HUDEP-2 (cell line): ENCODE results near the gene MTFR1L.

Source experiments
- DNase-seq, 76 experiments: peaks; one replicate each; lab custom pipeline; 2025; ENCODE audit not compliant: unreplicated experiment in 76 of 76; lab: John Stamatoyannopoulos, UW

The MTFR1L gene

DNA sequence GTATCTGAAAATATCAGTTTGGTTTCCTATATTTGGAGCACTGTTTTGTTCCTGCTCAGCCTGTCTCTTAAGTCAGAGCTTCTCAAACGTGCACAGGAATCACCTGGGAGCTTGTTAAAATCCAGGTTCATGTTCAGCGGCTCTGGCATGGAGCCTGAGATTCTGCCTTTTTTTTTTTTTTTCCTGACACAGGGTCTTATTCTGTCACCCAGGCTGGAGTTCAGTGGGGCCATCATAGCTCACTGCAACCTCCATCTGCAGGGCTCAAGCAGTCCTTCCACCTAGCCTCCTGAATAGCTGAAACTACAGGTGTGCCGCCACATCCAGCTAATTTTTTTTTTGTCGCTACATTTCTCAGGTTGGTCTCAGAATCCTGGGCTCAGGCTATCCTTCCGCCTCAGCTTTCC lies 32.0 kb upstream of the MTFR1L start:
- DNase-seq = no peak

DNA sequence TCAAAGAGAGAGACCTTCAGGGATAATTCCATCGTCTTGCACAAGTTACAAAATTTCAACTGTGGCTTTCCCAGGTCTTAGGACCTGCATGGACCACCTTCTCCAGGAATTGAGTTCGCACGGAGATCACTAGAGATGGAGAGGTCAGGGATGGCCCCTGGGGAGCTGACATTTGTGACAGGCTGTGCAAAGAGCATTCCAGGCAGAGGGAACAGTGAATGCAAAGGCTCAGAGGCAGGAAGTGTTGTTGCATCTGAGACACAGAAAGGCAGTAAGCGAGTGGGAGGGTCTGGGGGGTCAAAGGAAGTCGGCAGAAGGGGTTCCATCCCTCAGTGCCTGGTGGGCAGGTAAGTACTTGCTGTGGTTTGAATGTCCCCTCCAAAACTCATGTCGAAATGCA lies 29.3 kb upstream of the MTFR1L start:
- no peak for DNase-seq

DNA sequence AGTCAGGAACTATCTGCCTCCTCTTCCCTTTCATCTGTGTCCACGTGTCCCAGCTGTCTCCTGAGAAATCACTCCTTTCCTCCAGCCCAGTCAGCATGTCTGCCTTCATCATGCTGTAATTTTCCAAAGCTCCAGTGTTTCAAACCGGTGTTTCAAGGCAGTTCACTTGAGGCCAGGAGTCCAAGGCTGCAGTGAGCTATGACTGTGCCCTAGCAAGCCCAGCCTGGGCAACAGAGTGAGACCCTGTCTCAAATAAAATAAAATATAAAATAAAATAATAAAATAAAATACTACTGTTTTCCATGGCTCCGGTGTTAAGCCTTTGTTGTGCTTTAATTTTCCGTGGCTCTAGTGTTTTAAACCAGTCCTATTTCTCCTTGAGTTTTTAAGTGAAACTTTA lies 27.6 kb upstream of the MTFR1L start:
- no peak for DNase-seq

DNA sequence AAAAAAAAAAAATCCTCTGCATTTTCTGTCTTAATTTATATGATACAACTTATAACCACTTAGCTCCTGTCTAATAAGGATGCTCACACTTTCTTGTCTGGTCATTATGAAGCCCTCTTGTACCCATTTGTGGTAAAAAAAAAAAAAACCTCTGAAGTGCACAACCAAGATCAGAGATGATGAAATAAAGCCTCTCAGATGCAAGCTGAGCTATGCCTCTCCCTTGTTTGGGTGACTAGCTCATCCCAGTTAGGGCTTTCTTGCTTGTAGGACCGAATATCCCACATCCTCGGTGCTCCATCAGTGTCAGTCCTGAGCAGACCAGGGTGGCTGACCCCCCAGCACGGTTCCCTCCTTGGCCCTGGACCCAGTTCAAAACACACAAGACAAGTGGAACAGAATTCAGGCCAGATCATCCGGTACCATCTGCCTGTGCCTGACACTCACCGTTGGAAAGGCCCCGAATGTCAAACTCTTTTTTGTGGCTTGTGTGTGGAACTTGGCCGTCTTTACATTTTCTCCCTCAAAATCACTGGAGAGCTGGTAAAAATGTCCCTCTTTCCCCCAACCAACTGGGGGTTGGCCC lies 26.1 kb upstream of the MTFR1L start:
- DNase-seq = no peak

DNA sequence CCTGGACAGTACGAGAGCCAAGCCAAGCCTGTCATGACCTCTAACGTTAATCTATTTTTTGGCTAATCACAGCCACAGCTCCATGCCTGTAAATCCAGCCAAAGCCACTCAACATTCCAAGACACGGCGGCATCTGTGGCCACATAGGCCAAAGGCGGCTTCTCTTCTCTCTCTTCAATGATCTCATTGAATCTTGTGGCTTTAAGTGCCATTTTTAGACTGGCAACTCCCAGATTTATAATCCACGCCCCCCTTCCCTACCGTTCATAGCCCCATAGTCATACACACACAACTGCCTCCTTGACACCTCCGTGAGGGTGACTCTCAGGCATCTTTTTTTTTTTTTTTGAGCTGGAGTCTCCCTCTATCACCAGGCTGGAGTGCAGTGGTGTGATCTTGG lies 25.4 kb upstream of the MTFR1L start:
- DNase-seq = no peak

DNA sequence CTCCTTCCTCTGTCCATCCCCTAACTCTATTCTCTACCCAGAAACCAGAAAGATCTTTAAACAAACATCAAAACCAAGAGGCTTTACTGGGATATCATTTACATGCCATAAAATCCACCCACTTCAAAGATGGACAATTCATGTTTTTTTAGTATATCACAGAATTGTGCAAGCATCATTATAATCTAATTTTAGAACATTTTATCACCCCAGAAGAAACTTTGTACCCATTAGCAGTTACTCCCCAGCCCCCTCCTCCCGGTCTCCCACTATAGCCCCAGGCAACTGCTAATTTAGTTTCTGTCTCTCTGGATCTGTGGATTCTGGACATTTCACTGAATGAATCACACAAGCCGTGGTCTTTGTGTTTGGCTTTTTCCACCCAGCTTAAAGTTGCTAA lies 24.5 kb upstream of the MTFR1L start:
- DNase-seq = no peak

DNA sequence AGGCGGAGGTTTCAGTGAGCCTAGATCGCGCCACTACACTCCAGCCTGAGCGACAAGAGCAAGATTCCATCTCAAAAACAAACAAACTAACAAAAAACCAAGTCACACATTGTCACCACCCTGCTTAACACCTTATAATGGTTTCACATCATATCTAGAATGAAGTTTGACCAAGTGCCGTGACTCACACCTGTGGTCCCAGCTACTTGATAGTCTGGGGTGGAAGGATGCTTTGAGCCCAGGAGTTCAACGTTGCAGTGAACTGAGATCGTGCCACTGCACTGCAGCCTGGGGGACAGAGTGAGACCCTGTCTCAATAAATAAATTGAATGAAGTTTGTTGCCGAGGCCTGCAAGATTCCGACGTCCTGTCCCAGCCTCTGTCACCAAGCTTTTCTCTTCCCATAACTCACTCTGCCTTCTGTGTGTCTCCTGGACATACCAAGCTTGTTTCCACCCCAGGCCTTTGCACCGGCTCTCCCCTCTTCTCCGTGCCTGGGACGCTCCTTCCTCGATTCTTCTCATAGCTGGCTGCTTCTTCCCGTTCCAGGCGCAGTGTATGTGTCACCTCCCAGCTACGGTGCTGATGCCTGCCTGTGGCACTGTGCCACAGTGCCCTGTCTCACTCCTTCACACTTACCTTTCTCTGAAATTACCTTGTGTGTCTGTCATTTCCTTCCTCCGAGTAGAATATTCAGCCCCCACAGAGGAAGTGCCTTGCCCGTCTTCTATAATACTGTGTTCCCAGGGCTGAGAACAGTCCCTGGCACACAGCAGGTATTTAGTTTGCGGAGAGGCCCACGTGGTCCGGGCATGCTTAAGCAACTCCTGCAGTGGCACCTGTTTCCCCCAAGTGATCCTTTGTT lies 23.6 kb upstream of the MTFR1L start:
- DNase-seq = no peak

DNA sequence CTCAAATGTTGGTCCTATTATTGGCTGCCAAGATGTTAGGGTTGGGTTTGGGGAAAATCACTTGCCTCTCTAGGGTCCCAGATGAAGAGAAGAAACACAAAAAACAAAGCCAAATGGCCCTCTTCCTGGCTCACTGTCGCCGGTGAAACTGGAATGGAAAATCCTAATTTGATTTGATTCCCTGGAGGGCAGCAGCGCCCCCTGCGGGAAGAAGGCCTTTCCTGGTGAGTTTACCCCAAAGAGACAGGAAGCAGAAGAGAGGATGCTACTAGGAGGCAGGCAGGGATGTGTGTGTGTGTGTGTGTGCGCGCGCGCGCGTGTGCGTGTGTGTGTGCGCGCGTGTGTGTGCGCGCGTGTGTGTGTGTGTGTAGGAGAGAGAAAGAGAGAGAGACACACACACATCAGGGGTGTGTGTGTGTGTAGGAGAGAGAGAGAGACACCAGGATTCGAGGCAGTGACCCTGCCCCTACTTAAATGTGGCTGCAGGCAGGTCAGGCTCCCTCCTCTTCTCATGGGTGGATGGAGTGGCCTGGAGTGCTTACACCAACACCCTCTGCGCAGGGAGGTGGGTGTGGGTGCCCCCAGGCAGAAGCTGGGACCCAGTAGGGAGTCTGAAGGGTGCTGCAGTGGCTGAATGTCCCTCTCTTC lies 22.8 kb upstream of the MTFR1L start:
- peak in 66 of 76 experiments; percentile 8 to 82 (median 52) for DNase-seq

DNA sequence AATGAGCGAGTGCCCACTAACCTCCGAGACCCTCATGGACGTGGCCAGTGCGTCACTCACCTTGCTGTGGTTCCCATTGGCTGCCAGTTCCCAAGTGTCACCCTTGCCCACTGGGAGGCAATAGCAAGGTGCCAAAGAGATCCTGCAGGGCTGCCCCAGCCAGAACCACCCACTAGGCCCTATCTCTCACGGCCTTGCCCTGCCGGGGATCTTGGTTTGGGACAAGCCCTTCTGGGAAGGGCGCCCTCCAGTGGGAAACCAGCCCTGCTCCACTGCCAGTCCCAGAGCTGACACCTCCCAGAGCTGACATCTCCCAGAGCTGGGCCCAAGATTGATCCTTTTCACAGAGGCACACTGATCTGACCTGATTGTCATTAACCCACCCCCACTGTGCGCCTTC lies 21.8 kb upstream of the MTFR1L start:
- peak in 66 of 76 experiments; percentile 10 to 75 (median 54) for DNase-seq

DNA sequence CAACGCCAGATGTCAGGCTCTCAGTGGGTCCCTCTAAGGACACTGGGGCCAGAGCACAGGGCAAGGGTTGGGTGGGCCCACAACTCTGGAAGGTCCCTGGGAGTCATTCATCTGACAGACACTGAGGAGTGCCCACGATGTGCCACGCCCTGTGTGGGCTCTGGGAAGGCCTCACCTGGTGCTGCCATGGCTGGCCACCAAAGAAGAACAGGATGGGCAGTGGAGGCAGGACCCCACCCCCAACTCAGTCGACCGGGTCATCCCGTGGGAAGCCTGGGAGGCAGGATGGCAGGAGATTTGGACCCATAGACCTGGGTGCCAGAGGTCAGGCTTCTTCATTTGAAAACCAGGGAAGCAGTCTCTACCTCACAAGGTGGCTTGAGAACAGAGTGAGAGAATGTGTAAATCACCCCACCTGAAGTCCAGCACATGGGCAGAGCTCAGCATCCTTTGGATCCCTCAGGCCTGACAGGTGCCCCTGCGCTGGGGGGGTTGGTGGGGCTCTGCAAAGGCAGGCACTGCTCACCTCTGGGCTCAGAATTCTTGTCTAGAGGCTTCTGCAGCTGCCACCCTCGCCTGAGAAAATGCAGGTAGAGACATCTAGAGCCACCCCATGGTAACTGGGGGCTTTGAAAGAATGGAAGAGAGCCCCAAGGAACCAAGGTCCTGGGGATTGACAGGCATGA lies 20.9 kb upstream of the MTFR1L start:
- no peak for DNase-seq

DNA sequence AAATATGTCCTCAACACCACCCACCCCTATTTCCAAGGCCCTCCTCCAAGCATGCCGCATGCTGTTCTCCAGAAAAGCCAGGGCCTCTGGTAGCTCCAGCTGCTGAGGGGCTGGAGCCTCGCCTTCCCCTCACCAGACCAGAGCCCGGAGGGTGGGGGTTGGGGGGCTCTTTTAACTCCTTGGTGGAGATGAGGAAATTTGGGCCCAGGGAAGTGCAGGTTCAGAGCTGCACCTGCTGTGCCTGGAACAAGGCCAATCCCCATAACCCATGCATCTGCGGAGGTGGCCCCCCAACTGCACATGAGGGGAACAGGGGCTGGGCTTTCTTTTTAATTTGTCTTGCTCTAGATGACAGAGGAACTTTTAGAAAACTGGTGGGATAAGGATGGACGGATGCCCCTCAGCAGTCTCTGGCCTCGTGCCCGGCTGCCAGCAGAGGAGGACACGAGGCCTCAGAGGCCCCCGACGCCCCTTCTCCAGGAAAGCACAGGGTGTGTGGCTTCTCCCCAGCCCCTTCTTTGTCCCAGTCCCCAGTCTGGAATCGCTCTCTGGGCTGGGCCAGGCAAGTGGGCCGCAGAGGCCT lies 20.3 kb upstream of the MTFR1L start:
- DNase-seq = no peak

DNA sequence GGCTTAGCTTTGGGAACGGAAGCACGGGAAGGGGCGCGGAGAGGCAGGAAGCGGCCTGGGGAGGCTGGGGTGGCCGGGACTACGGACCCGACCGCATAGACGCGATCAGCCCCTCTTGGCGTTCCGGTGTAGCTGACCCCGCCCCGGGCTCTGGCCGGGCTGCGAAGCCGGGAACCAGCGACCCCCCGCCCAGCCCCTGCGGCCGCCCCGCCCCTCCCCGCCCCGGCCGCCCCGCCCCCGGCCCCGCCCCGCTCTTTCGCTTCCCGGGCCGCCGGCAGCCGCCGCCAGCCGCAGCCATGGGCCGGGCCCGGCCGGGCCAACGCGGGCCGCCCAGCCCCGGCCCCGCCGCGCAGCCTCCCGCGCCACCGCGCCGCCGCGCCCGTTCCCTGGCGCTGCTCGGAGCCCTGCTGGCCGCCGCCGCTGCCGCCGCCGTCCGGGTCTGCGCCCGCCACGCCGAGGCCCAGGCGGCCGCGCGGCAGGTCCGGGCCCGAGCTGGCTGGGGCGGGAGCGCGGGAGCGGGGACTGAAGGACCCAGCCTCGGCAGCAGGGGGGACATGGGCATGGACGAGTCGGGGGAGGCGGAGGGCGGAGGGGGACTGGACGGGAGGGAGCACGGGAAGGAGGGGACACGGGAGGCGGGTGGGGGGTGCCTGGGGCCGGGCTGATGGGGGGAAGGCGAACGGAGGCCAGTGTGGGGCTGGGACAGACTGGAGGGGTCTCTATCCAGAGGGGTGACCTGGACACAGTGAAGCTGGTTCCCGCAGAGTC lies 19.6 kb upstream of the MTFR1L start, which contains the start of gene SELENON:
Gene SELENON, plus strand, starts transcription at position 259 of the 768 bp plus-strand sequence. Its CDS starts 38 bp downstream, at position 297.
- DNase-seq = peak in 4 of 76 experiments; percentile 10 to 30 (median 17)

DNA sequence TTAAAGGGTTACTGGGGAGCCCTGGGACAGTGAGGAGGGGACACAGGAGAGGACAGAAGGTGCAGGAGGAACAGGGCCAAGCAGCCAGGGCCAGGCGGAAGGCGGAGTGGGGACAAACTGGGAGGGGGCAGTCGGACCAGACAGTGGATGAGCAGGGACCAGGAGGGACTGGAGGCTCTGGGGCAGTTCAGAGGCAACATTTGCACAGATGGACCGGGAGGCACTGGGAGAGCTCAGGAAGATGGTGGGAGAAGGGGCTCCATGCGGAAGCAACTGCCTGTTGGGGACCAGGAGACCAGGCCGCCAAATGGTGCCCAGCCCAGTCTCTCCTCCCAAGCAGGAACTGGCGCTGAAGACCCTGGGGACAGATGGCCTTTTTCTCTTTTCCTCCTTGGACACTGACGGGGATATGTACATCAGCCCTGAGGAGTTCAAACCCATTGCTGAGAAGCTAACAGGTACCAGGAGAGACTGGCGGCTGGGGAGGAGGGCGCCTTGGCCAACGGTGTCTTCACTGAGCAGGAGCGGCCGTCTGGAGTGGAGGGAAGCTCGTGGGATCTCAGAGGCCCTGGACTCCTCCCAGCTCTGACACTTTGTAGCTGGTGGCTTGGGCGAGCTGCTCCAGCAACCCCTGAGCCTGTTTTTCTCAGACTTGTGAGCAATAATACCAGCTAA lies 18.9 kb upstream of the MTFR1L start:
- peak in 1 of 76 experiments; percentile 16 for DNase-seq

DNA sequence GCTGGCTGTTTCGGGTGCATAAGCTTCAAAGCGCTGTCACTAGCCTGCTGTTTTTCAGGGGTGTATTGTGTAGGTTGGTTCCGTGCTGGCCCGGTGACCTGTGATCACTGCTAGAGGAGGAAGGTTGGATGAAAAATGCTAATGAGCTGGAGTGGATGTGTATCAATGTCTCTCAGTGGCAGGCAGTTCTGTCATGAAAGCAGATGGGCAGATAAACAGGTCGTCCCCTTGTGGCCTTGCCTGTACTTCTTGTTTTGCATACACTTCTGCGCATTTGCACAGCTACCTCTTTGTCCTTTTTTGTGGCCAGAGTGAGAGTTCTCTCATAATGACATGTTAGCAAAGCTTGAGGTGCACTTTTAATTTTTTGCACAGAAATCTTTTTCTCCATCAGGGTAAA lies 16.8 kb upstream of the MTFR1L start:
- peak in 4 of 76 experiments; percentile 8 to 31 (median 14) for DNase-seq

DNA sequence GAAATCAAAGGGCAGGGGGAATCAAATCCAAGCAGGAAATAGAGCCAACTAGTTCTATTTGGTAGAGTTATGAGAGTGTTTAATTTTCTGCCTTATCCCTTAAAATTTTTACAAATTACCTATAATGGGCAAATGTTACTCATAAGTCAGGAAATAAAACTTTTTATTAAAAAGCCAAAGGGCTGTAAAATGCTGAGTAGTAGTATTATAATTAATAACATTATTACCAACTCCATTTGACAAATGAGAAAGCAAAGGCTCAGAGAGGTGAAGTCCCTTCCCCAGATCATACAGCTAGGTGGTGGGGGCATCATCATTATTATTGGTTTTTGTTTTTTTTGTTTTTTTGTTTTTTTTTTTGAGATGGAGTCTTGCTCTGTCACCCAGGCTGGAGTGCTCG lies 16.4 kb upstream of the MTFR1L start:
- no peak for DNase-seq

DNA sequence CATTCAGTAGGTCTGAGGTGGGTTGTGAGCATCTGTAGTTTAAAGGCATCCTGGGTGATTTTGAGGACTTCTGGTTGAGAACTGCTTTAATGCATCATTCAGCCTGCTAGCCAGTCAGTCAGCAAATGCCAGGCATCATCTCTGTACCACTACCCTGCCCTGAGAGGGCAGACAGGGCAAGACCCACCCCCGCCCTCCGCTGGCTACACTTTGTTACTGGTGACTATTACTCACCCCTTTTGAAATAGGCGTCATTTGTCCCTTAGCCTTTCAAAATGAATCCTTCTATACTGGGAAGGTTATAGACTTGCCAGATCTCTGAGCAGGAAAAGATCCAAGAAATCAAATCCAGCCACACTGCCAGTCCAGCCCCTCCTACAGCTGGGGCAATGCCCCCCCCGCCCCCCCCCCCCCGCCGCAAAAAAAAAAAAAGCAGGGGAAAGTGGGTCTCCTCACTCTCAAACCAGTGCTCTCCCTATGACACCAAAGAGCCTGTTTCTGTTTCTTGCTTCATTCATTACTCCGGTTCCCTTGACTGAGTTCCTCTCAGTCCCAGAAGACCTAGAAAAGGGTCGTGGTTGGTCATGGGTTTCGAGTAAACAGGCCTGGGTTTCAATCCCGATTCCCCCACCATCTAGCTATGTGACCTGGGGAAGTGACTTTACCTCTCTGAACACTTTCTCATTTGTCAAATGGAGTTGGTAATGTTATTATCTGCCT lies 15.3 kb upstream of the MTFR1L start:
- no peak for DNase-seq

DNA sequence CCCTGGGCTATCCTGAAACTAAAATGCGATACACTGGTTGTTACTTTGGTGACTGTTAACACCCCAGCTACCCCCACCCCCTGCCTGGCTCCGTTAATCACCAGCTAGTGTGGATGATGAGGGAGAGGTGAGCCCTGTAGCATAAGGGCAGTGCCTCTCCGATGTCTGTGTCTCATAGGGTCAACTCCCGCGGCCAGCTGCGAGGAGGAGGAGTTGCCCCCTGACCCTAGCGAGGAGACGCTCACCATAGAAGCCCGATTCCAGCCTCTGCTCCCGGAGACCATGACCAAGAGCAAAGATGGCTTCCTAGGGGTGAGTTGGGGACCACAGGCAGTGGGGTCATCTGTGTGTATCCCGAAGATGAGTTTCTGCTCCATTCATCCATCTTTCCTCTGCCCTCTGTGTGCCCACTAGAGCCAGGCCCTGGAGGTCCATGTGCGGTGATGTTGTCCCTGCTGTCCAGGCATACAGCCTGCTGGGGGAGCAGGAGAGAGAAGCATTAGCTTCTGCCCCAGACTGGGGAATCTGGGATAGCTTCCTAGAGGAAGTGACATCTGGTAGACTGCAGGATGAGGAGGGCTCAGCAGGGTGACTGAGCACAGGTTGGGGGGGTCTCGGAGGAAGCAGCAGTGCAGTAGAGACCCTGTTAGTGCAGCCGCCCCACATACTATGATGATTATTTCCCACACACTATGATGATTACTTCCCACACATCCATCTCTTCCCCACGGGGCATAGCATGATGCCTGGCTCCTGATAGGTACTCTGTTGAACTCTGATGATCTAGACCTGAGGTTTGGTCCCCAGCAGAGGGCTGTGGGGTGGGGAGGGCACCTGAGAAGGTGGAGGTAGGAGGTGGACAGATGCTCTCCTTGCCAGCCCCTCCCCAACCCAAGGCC lies 14.5 kb upstream of the MTFR1L start:
- DNase-seq = no peak

DNA sequence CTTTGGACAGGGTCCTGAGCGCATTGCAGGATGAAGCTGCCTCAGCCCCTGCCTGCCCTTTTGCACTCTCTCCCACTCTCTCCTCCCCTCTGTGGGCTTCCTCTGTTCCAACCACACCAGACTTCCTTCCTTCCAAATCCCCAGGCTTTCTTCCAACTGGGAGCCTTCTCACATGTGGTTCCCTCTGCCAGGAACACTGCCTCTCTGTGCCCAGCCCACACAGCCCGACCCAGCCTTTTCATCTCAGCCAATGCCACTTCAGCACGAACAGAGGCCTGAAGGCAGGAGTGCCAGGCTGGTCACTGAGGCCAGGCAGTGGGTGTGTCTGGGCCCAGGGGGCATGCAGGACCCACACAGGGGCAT lies 13.9 kb upstream of the MTFR1L start:
- no peak for DNase-seq
